ENCODE results near the gene DPEP3. TPM values are rescaled to one million over a fixed set of nuclear protein-coding genes. Genes with fewer than 3 reads are reported as not detected.

DPEP3 gene
- total and polyA plus RNA-seq, 4 donors, result 0.16 to 0.51 (median 0.40) TPM; not detected in 1

DNA sequence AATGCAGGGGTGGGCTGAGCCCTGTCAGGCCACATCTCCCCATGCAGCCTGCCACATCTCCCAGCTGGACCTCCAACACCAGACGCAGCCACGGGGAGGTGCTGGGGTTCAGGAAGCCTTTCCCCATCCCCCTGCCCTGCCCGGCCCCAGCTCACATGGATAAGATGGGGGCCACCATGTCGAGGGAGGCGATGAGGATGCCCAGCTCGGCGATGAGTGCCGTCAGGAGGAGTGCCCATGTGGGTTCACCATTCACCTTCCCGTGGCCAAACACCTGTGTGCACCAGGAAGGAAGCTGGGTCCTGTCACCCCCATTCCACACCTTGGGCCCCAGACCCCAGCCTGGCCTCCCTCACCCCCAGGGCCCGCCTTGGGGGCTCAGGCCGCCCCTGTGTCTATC is 30.7 kb downstream of the DPEP3 start:
- no peaks in the 10 kb centered on the region for H3K9me3 ChIP-seq (ENCODE audit: control insufficient read depth in 4 of 4, insufficient read depth in 3 of 4, low read length in 3 of 4)
- 92 to 93% methylated on average over 11 of the region's 11 CpGs for WGBS, 2 donors
- no peak overlapping the region for H3K27ac ChIP-seq (ENCODE audit: low read depth in 1 of 2, low read length in 1 of 2)
- no peak for DNase-seq
- H3K36me3 ChIP-seq (ENCODE audit: control insufficient read depth in 4 of 4, insufficient read depth in 4 of 4, low read length in 4 of 4), result peaks cover 22 to 81% (median 53%) of the 10 kb centered on the region in 4 donors
- no peak overlapping the region for H3K9ac ChIP-seq (ENCODE audit: insufficient read depth in 1 of 2, low read length in 2 of 2)
- ATAC-seq (ENCODE audit: insufficient read depth, low FRiP score), result no peak
- H3K27me3 ChIP-seq (ENCODE audit: control insufficient read depth in 3 of 3, insufficient read depth in 3 of 3, low read length in 2 of 3), result no peaks in the 10 kb centered on the region
- peaks cover 0 to 10% (median 0%) of the 10 kb centered on the region in 5 donors for H3K4me1 ChIP-seq (ENCODE audit: control insufficient read depth in 5 of 5, insufficient read depth in 5 of 5, low read length in 5 of 5)
- H3K4me3 ChIP-seq, result no peak overlapping the region
- TF ChIP-seq, protein P1, sequence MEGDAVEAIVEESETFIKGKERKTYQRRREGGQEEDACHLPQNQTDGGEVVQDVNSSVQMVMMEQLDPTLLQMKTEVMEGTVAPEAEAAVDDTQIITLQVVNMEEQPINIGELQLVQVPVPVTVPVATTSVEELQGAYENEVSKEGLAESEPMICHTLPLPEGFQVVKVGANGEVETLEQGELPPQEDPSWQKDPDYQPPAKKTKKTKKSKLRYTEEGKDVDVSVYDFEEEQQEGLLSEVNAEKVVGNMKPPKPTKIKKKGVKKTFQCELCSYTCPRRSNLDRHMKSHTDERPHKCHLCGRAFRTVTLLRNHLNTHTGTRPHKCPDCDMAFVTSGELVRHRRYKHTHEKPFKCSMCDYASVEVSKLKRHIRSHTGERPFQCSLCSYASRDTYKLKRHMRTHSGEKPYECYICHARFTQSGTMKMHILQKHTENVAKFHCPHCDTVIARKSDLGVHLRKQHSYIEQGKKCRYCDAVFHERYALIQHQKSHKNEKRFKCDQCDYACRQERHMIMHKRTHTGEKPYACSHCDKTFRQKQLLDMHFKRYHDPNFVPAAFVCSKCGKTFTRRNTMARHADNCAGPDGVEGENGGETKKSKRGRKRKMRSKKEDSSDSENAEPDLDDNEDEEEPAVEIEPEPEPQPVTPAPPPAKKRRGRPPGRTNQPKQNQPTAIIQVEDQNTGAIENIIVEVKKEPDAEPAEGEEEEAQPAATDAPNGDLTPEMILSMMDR (IDR thresholded peaks at IDR 0.05; ENCODE audit: control extremely low read depth, extremely low read depth), result no peak

DNA sequence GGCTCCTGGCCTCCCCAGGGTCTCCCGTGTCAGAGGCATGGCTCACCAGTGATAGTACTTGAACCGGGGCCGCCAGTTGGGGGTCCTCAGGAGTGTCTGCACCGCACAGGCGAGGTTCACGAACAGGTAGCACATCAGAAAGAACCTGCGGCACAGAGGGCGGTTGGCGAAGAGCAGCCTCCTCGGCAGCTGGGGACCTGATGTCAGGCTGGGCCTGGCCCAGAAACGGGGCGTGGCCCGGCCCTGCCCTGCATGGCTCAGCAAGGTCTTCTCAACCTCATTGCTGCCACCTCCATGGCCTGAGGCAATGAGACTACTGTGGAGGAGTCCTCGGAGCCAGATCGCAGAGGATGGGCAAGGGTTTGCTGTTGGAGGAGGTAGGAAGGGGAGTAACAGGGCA is 32.3 kb downstream of the DPEP3 start:
- TF ChIP-seq, protein P1 (IDR thresholded peaks at IDR 0.05; ENCODE audit: control extremely low read depth, extremely low read depth), result no peak
- peak overlapping the region in 1 of 2 donors; percentile 18 for H3K27ac ChIP-seq (ENCODE audit: low read depth in 1 of 2, low read length in 1 of 2)
- H3K27me3 ChIP-seq (ENCODE audit: control insufficient read depth in 3 of 3, insufficient read depth in 3 of 3, low read length in 2 of 3), result no peaks in the 10 kb centered on the region
- H3K36me3 ChIP-seq (ENCODE audit: control insufficient read depth in 4 of 4, insufficient read depth in 4 of 4, low read length in 4 of 4), result peaks cover 26 to 87% (median 48%) of the 10 kb centered on the region in 4 donors
- peaks cover 0 to 19% (median 0%) of the 10 kb centered on the region in 5 donors for H3K4me1 ChIP-seq (ENCODE audit: control insufficient read depth in 5 of 5, insufficient read depth in 5 of 5, low read length in 5 of 5)
- no peak for ATAC-seq (ENCODE audit: insufficient read depth, low FRiP score)
- WGBS, 2 donors, result 94 to 95% methylated on average over 15 of the region's 15 CpGs
- H3K4me3 ChIP-seq, result no peak overlapping the region
- no peaks in the 10 kb centered on the region for H3K9me3 ChIP-seq (ENCODE audit: control insufficient read depth in 4 of 4, insufficient read depth in 3 of 4, low read length in 3 of 4)
- DNase-seq, result no peak
- H3K9ac ChIP-seq (ENCODE audit: insufficient read depth in 1 of 2, low read length in 2 of 2), result no peak overlapping the region

DNA sequence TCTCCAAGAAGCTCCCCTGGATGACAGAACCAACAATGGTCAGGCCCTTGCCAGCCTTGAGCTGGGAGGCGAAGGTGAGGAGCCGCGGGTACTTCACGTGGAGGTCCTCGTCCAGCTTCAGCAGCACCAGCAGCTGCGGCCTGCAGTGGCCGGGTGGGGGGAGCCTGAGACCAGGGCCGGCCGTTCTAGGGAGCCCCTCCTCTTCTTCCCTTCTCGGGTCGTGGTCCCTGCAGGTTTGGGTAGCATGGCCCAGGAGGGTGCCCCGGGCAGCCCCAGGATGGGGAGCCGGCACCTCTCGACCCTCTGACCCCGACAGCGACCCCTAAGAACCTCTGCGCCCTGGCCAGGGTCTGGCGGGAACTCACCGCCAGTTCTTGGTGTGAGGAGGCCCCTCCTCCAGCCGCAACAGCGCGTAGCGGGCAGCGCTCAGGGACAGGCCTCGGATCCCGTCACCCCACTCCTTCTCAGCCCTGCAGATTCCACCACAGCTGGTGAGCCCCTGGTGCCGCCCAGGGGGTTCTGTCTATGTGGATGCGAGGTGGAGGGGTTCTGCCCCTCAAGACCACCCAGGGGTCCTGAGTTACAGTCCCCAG is 33.2 kb downstream of the DPEP3 start:
- no peak overlapping the region for H3K9ac ChIP-seq (ENCODE audit: insufficient read depth in 1 of 2, low read length in 2 of 2)
- H3K27ac ChIP-seq (ENCODE audit: low read depth in 1 of 2, low read length in 1 of 2), result no peak overlapping the region
- H3K27me3 ChIP-seq (ENCODE audit: control insufficient read depth in 3 of 3, insufficient read depth in 3 of 3, low read length in 2 of 3), result no peaks in the 10 kb centered on the region
- peaks cover 26 to 94% (median 53%) of the 10 kb centered on the region in 4 donors for H3K36me3 ChIP-seq (ENCODE audit: control insufficient read depth in 4 of 4, insufficient read depth in 4 of 4, low read length in 4 of 4)
- H3K9me3 ChIP-seq (ENCODE audit: control insufficient read depth in 4 of 4, insufficient read depth in 3 of 4, low read length in 3 of 4), result no peaks in the 10 kb centered on the region
- 94 to 95% methylated on average over 24 to 28 of the region's 28 CpGs for WGBS, 2 donors
- no peak for DNase-seq
- H3K4me1 ChIP-seq (ENCODE audit: control insufficient read depth in 5 of 5, insufficient read depth in 5 of 5, low read length in 5 of 5), result peaks cover 0 to 19% (median 0%) of the 10 kb centered on the region in 5 donors
- TF ChIP-seq, protein P1 (IDR thresholded peaks at IDR 0.05; ENCODE audit: control extremely low read depth, extremely low read depth), result no peak
- no peak for ATAC-seq (ENCODE audit: insufficient read depth, low FRiP score)
- no peak overlapping the region for H3K4me3 ChIP-seq

All from lung (tissue), 12 donors.